Keratinocyte (primary cell): ENCODE data around the gene P3R3URF. TPM values are rescaled to one million over a fixed set of nuclear protein-coding genes. Genes with fewer than 3 reads are reported as not detected.

Source experiments
- DNase-seq: peaks from one replicate; pipeline ENCODE4 v3.0.0-alpha.2; 2011; ENCODE audit warnings: low read depth, missing footprints, low spot score
- FAIRE-seq: peaks from 2 replicates; lab custom pipeline; 2011; peaks lifted over from hg19 to GRCh38; lab: Jason Lieb, UNC
- H2AFZ ChIP-seq: 2 replicates; pipeline ENCODE4 v1.6.0; 2012; ENCODE audit warnings: low read length, control low read depth, inconsistent platforms; ENCODE audit not compliant: control insufficient read depth
- H3K27ac ChIP-seq: 2 replicates; pipeline ENCODE4 v1.5.1; 2011; ENCODE audit warnings: low read length; ENCODE audit not compliant: control insufficient read depth, insufficient read depth
- H3K27me3 ChIP-seq: 3 replicates; pipeline ENCODE4 v1.6.0; 2011; ENCODE audit warnings: low read length; ENCODE audit not compliant: control insufficient read depth, insufficient read depth; ENCODE audit errors: extremely low read depth
- H3K36me3 ChIP-seq, 2 experiments: 2 replicates in 1 of 2; 3 replicates in 1 of 2; pipeline ENCODE4 v1.5.1; 2011; ENCODE audit warnings: low read length in 2 of 2, mild to moderate bottlenecking in 1 of 2; ENCODE audit not compliant: control insufficient read depth in 2 of 2, insufficient read depth in 2 of 2; ENCODE audit errors: extremely low read depth in 1 of 2
- H3K4me1 ChIP-seq: 3 replicates; pipeline ENCODE4 v1.5.1; 2011; ENCODE audit warnings: low read length; ENCODE audit not compliant: control insufficient read depth, insufficient read depth; ENCODE audit errors: extremely low read depth
- H3K4me2 ChIP-seq: 3 replicates; pipeline ENCODE4 v1.6.0; 2011; ENCODE audit warnings: low read depth, low read length; ENCODE audit not compliant: control insufficient read depth, insufficient read depth; ENCODE audit errors: extremely low read depth
- H3K4me3 ChIP-seq, 3 experiments: fragments of 200-600 bp in 1 of 3; sonication (generic) in 1 of 3; 2 replicates in 2 of 3; 3 replicates in 1 of 3; pipeline ENCODE4 v1.5.1; 2011 to 2016; ENCODE audit warnings: low read length in 3 of 3, mild to moderate bottlenecking in 3 of 3, control low read depth in 2 of 3, inconsistent platforms in 1 of 3, low read depth in 1 of 3, mixed read lengths in 1 of 3, mixed run types in 1 of 3, moderate library complexity in 1 of 3; ENCODE audit not compliant: control insufficient read depth in 2 of 3, insufficient read depth in 2 of 3; ENCODE audit errors: extremely low read depth in 1 of 3
- H3K79me2 ChIP-seq: 2 replicates; pipeline ENCODE4 v1.6.0; 2012; ENCODE audit warnings: low read length; ENCODE audit not compliant: control insufficient read depth, insufficient read depth
- H3K9ac ChIP-seq: 3 replicates; pipeline ENCODE4 v1.6.0; 2011; ENCODE audit warnings: low read length; ENCODE audit not compliant: control insufficient read depth, insufficient read depth; ENCODE audit errors: extremely low read depth
- H3K9me1 ChIP-seq: 3 replicates; pipeline ENCODE4 v1.6.0; 2011; ENCODE audit warnings: low read length; ENCODE audit not compliant: control insufficient read depth, insufficient read depth; ENCODE audit errors: extremely low read depth
- H3K9me3 ChIP-seq: 2 replicates; pipeline ENCODE4 v1.5.1; 2012; ENCODE audit warnings: low read depth, low read length; ENCODE audit not compliant: control insufficient read depth
- H4K20me1 ChIP-seq: 3 replicates; pipeline ENCODE4 v1.6.0; 2011; ENCODE audit warnings: low read length; ENCODE audit not compliant: control insufficient read depth, insufficient read depth; ENCODE audit errors: extremely low read depth
- EZH2 ChIP-seq: IDR thresholded peaks from one replicate; pipeline ENCODE4 v1.6.1; 2012; ENCODE audit warnings: inconsistent platforms, mild to moderate bottlenecking, low read length, moderate library complexity
- dilution Hi-C: fragments of 300-500 bp; cut with MboI; formaldehyde crosslinking; loops from one replicate; pipeline ENCODE4 v1.7.0; 2020; ENCODE audit warnings: low sequenced_read_pairs; ENCODE audit not compliant: extremely low pct_ligation_motif_present
- polyA plus RNA-seq, 5 experiments: library from polyadenylated mRNA; depleted of rRNA in 3 of 5; stranded (reverse) in 3 of 5; stranded (forward) in 1 of 5; unstranded in 1 of 5; fragments of >200 nt; gene quantifications; 1 replicate in 1 of 5; 2 replicates in 3 of 5; 3 replicates in 1 of 5; pipeline versions ENCODE4 v1.2.1 to v1.2.3, GENCODE V29; 2011 to 2012; ENCODE audit warnings: missing spikeins in 2 of 5, low read depth in 1 of 5, low replicate concordance in 1 of 5
- TF ChIP-seq, protein P1 (sequence below), 3 experiments: IDR thresholded peaks in 1 of 3; conservative IDR thresholded peaks in 1 of 3; optimal IDR thresholded peaks in 1 of 3; 2 replicates in 2 of 3; 3 replicates in 1 of 3; pipeline versions ENCODE3 to v1.5.1; 2011; ENCODE audit warnings: low read length in 3 of 3, mild to moderate bottlenecking in 3 of 3, moderate library complexity in 2 of 3, control low read depth in 1 of 3, inconsistent platforms in 1 of 3; ENCODE audit not compliant: insufficient read depth in 2 of 3; ENCODE audit errors: extremely low read depth in 1 of 3

The P3R3URF gene
- polyA plus RNA-seq, 1 donor (not counting 4 experiments of a cell fraction or from before 2014, with no cell fraction given) = not detected

DNA sequence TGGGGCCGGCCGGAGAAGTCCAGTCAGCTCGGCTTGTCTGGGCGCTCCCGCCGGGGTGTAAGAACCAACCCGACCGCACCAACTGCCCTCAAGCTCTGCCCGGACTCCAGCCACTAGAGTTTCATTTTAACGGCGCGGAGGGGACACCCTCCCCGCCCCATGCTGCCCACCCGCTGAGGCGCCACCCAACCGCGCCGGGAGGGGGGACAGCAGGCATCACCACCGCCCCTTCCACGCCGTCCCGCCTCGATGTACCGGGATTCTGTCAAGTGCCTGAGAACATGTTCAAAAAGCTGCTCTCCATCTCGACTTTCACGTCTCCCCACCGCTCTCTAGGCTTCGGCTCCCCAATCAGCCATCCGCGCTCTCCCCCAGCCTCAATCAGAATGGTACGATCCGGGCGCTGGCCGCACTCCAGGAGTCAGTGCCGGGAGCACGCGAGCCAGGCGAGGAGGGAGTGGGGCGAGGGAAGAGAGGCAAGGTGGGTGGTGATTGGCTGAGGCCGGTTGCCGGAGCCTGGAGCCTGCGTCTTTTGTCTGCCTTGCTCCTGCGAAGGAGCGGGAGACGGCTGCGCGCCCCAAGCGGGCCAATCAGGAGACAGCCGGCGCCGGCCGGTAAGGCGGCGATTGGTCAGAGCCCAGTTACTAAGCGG lies 43.6 kb downstream of the P3R3URF start, which contains the start of gene PIK3R3:
PIK3R3 (minus strand) TSS at position 101 of the 652 bp plus-strand sequence. CDS start 677 bp downstream, outside the sequence.
- Histone ChIP-seq H3K4me3 (peak within 1 kb of the TSS; percentile 64 to 95 (median 85)), H3K27ac (peak within 1 kb of the TSS; percentile 91), H3K9me1 (no peaks in the 10 kb centered on the region), H3K79me2 (no peaks in the 10 kb centered on the region), H3K9me3 (no peaks in the 10 kb centered on the region), H3K27me3 (peaks cover 5% of the 10 kb centered on the region), H3K4me1 (peaks cover 15% of the 10 kb centered on the region), H2AFZ (peak within 1 kb of the TSS; percentile 97), H3K9ac (peak within 1 kb of the TSS; percentile 88), H4K20me1 (no peaks in the 10 kb centered on the region), H3K4me2 (peak within 1 kb of the TSS; percentile 96), H3K36me3 (no peaks in the 10 kb centered on the region)
- dilution Hi-C loops = no loop called here
- peak; percentile 88 for DNase-seq
- peak; percentile 85 for FAIRE-seq
- TF ChIP-seq EZH2 = no peak
- TF ChIP-seq, protein P1, sequence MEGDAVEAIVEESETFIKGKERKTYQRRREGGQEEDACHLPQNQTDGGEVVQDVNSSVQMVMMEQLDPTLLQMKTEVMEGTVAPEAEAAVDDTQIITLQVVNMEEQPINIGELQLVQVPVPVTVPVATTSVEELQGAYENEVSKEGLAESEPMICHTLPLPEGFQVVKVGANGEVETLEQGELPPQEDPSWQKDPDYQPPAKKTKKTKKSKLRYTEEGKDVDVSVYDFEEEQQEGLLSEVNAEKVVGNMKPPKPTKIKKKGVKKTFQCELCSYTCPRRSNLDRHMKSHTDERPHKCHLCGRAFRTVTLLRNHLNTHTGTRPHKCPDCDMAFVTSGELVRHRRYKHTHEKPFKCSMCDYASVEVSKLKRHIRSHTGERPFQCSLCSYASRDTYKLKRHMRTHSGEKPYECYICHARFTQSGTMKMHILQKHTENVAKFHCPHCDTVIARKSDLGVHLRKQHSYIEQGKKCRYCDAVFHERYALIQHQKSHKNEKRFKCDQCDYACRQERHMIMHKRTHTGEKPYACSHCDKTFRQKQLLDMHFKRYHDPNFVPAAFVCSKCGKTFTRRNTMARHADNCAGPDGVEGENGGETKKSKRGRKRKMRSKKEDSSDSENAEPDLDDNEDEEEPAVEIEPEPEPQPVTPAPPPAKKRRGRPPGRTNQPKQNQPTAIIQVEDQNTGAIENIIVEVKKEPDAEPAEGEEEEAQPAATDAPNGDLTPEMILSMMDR (optimal IDR thresholded peaks at IDR 0.05 in 1 of 3, IDR thresholded peaks at IDR 0.05 in 1 of 3, conservative IDR thresholded peaks at IDR 0.05 in 1 of 3; ENCODE audit: extremely low read depth in 1 of 3, insufficient read depth in 2 of 3, low read length in 3 of 3) = no peak

GRCh38 chr1:46131712-46132528 lies 44.4 kb downstream of the P3R3URF start:
- Histone ChIP-seq H3K4me1 (peaks cover 15% of the 10 kb centered on the region), H3K9me3 (no peaks in the 10 kb centered on the region), H4K20me1 (no peaks in the 10 kb centered on the region), H3K27ac (peak overlapping the region; percentile 91), H3K27me3 (peaks cover 5% of the 10 kb centered on the region), H3K9me1 (no peaks in the 10 kb centered on the region), H3K9ac (peak overlapping the region; percentile 88), H2AFZ (peak overlapping the region; percentile 97), H3K4me2 (peak overlapping the region; percentile 96), H3K79me2 (no peaks in the 10 kb centered on the region), H3K36me3 (no peaks in the 10 kb centered on the region), H3K4me3 (peak overlapping the region; percentile 64 to 95 (median 85))
- TF ChIP-seq, protein P1 (optimal IDR thresholded peaks at IDR 0.05 in 1 of 3, IDR thresholded peaks at IDR 0.05 in 1 of 3, conservative IDR thresholded peaks at IDR 0.05 in 1 of 3; ENCODE audit: extremely low read depth in 1 of 3, insufficient read depth in 2 of 3, low read length in 3 of 3) = no peak
- TF ChIP-seq EZH2 = no peak
- no peak for DNase-seq
- dilution Hi-C loops = no loop called here
- FAIRE-seq = peak; percentile 26
